ENCODE results near the gene NDUFB11. TPM values are rescaled to one million over a fixed set of nuclear protein-coding genes. Genes with fewer than 3 reads are reported as not detected.

Gene NDUFB11
- total RNA-seq, 4 donors from 2014 or later: 64.3 to 91.1 (median 71.4) TPM

- Histone ChIP-seq H3K27ac (no peak overlapping the region), H3K4me1 (no peaks in the 10 kb centered on the region), H3K36me3 (no peaks in the 10 kb centered on the region), H3K4me3 (no peak overlapping the region), H3K9me3 (no peaks in the 10 kb centered on the region), H3K27me3 (no peaks in the 10 kb centered on the region)
- in situ Hi-C loops (cut with MboI; ENCODE audit: low pct_ligation_motif_present in 1 of 4, low pct_unique_long_range_greater_than_20kb in 1 of 4, low sequenced_read_pairs in 3 of 4) (no loop called here), intact Hi-C loops (cut with DNase I; ENCODE audit: low total_unique reads) (no loop called here)
- TF ChIP-seq POLR2A (IDR thresholded peaks at IDR 0.05) (no peak), CTCF (IDR thresholded peaks at IDR 0.05) (no peak), POLR2AphosphoS5 (IDR thresholded peaks at IDR 0.05) (no peak), EP300 (IDR thresholded peaks at IDR 0.05; ENCODE audit: low read depth) (no peak)
- 92 to 95% methylated on average over 3 to 5 of the region's 5 CpGs for WGBS, 2 donors (ENCODE audit: low coverage in 1 of 2)
- DNase-seq: no peak
Measured at GRCh38 chrX:47158781-47159180, 14.3 kb upstream of the NDUFB11 start.

GRCh38 chrX:47158131-47158530 lies 13.6 kb upstream of the NDUFB11 start:
- H3K27me3 ChIP-seq: no peaks in the 10 kb centered on the region
- H3K27ac ChIP-seq: no peak overlapping the region
- no peak for TF ChIP-seq POLR2AphosphoS5 (IDR thresholded peaks at IDR 0.05)
- no peak for TF ChIP-seq POLR2A (IDR thresholded peaks at IDR 0.05)
- TF ChIP-seq EP300 (IDR thresholded peaks at IDR 0.05; ENCODE audit: low read depth): no peak
- no peak for TF ChIP-seq CTCF (IDR thresholded peaks at IDR 0.05)
- intact Hi-C loops (cut with DNase I; ENCODE audit: low total_unique reads) (no loop called here), in situ Hi-C loops (cut with MboI; ENCODE audit: low pct_ligation_motif_present in 1 of 4, low pct_unique_long_range_greater_than_20kb in 1 of 4, low sequenced_read_pairs in 3 of 4) (no loop called here)
- WGBS, 2 donors (ENCODE audit: low coverage in 1 of 2): 95% methylated on average over 16 of the region's 16 CpGs; no CpG with 5 or more reads in 1 of the 2 donors
- no peaks in the 10 kb centered on the region for H3K9me3 ChIP-seq
- no peaks in the 10 kb centered on the region for H3K36me3 ChIP-seq
- no peak overlapping the region for H3K4me3 ChIP-seq
- H3K4me1 ChIP-seq: no peaks in the 10 kb centered on the region
- no peak for DNase-seq

- 95% methylated on average over 23 of the region's 26 CpGs; no CpG with 5 or more reads in 1 of the 2 donors for WGBS, 2 donors (ENCODE audit: low coverage in 1 of 2)
- H3K36me3 ChIP-seq: no peaks in the 10 kb centered on the region
- H3K9me3 ChIP-seq: no peaks in the 10 kb centered on the region
- H3K4me1 ChIP-seq: no peaks in the 10 kb centered on the region
- in situ Hi-C loops (cut with MboI; ENCODE audit: low pct_ligation_motif_present in 1 of 4, low pct_unique_long_range_greater_than_20kb in 1 of 4, low sequenced_read_pairs in 3 of 4): no loop called here
- H3K27ac ChIP-seq: no peak overlapping the region
- intact Hi-C loops (cut with DNase I; ENCODE audit: low total_unique reads): no loop called here
- no peaks in the 10 kb centered on the region for H3K27me3 ChIP-seq
- H3K4me3 ChIP-seq: no peak overlapping the region
- TF ChIP-seq EP300 (IDR thresholded peaks at IDR 0.05; ENCODE audit: low read depth) (no peak), POLR2A (IDR thresholded peaks at IDR 0.05) (no peak), CTCF (IDR thresholded peaks at IDR 0.05) (no peak), POLR2AphosphoS5 (IDR thresholded peaks at IDR 0.05) (no peak)
- no peak for DNase-seq
Measured at GRCh38 chrX:47156611-47157520, 12.4 kb upstream of the NDUFB11 start.

- Histone ChIP-seq H3K27ac (no peak overlapping the region), H3K4me1 (peaks cover 0 to 14% (median 10%) of the 10 kb centered on the region in 4 donors), H3K9me3 (no peaks in the 10 kb centered on the region), H3K27me3 (no peaks in the 10 kb centered on the region), H3K4me3 (no peak overlapping the region), H3K36me3 (no peaks in the 10 kb centered on the region)
- in situ Hi-C loops (cut with MboI; ENCODE audit: low pct_ligation_motif_present in 1 of 4, low pct_unique_long_range_greater_than_20kb in 1 of 4, low sequenced_read_pairs in 3 of 4) (no loop called here), intact Hi-C loops (cut with DNase I; ENCODE audit: low total_unique reads) (no loop called here)
- TF ChIP-seq CTCF (IDR thresholded peaks at IDR 0.05) (no peak), POLR2A (IDR thresholded peaks at IDR 0.05) (no peak), POLR2AphosphoS5 (IDR thresholded peaks at IDR 0.05) (no peak), EP300 (IDR thresholded peaks at IDR 0.05; ENCODE audit: low read depth) (no peak)
- DNase-seq: no peak
Measured at GRCh38 chrX:47151435-47151834, 6.9 kb upstream of the NDUFB11 start.

Data from transverse colon (tissue), 4 donors.